GM19099 (cell line): ENCODE measurements around the gene CHFR.
A peak's percentile ranks its signal among the peaks of the same experiment; 100 is the strongest.

Experiments used
- POLR2A ChIP-seq: IDR thresholded peaks from 3 replicates; pipeline ENCODE4 v1.6.1; 2011; ENCODE audit warnings: low read depth; ENCODE audit not compliant: insufficient read length; ENCODE audit errors: extremely low read depth

CHFR gene

GRCh38 chr12:132831771-132832170 is 55.6 kb downstream of the CHFR start:
- no peak for TF ChIP-seq POLR2A

GRCh38 chr12:132828706-132829534 is 58.5 kb downstream of the CHFR start, which contains the start of gene GOLGA3:
GOLGA3 (minus strand) TSS chr12:132828869; CDS start chr12:132822128, 6,741 bp downstream.
- TF ChIP-seq POLR2A: peak; percentile 88

GRCh38 chr12:132827763-132828703 is 59.4 kb downstream of the CHFR start:
- no peak for TF ChIP-seq POLR2A

GRCh38 chr12:132825861-132826260 is 61.5 kb downstream of the CHFR start:
- no peak for TF ChIP-seq POLR2A

GRCh38 chr12:132825089-132825488 is 62.3 kb downstream of the CHFR start:
- no peak for TF ChIP-seq POLR2A

GRCh38 chr12:132824053-132824452 is 63.4 kb downstream of the CHFR start:
- TF ChIP-seq POLR2A: no peak

- TF ChIP-seq POLR2A: no peak
Measured at GRCh38 chr12:132818562-132818961, 68.8 kb downstream of the CHFR start.

GRCh38 chr12:132814232-132814631 is 73.2 kb downstream of the CHFR start:
- TF ChIP-seq POLR2A: no peak

GRCh38 chr12:132813443-132813842 is 74.0 kb downstream of the CHFR start:
- TF ChIP-seq POLR2A: no peak

- no peak for TF ChIP-seq POLR2A
Measured at GRCh38 chr12:132812631-132813305, 74.6 kb downstream of the CHFR start.

- TF ChIP-seq POLR2A: no peak
Measured at GRCh38 chr12:132807295-132808092, 79.9 kb downstream of the CHFR start.

- TF ChIP-seq POLR2A: no peak
Measured at GRCh38 chr12:132806857-132807256, 80.5 kb downstream of the CHFR start.

- TF ChIP-seq POLR2A: no peak
Measured at GRCh38 chr12:132804426-132804861, 83.0 kb downstream of the CHFR start.

- no peak for TF ChIP-seq POLR2A
Measured at GRCh38 chr12:132803888-132804287, 83.5 kb downstream of the CHFR start.
